ENCODE measurements around the gene DTNB.

Gene DTNB

DNA sequence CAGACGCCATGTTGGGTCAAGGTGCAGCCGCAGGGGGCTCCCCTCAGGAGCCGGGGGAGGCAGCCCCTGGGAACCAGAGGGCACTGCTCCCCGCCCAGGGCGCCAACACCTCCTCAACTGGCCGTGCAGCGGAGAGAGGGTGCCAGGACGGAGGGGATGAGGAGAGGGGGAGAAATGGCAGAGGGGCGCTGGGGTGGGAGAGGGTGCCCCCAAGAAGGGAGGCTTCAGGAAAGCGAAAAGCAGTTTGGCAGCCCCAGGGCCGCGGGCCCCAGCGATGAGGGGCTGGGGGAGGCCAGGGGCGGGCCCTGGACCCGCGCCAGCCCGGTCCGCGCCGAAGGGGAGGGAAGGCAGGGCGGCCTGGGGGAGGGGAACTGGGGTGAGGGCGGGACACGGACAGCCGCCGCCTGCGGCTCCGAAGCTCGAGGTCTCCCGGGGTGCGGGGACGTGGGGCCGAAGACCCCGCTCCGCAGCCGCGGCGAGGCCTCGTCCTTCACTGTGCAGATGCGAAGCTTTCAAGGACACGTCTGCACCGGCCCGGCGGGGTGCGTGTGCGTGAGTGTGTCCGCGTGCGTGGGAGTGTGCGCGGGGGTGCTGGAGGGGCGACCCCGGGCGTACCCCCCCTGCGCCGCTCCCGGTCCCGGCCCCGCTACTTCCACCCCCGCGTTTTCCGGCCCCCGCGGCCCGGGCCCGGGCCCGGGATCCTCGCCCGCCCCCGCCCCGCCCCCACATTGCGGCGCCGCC lies 333.0 kb downstream of the DTNB start:
- no peak for DNase-seq (ENCODE audit: low read depth)

DNA sequence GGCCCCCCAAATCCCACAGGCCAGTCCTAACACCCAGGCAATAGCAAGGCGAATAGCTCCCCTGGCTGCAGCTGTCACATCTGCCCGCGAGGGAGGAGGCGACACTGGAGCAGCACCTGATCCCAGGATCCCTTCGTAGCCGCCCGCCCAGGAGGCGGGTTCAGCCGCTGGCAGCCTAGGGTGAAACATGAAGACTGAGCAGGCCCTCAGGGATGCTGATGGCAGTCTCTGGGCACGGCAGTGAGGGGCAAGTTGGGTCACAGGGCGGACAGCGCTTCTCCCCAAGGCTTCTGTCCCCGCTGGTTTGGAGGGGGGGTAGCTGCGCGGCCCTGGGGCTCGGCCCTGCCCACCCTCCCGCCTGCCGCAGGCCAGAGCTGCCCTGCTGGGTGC lies 333.6 kb downstream of the DTNB start:
- no peak for DNase-seq (ENCODE audit: low read depth)

- no peak for DNase-seq (ENCODE audit: low read depth)
These were observed 334.1 kb downstream of the DTNB start for GRCh38 chr2:25339211-25339674.

DNA sequence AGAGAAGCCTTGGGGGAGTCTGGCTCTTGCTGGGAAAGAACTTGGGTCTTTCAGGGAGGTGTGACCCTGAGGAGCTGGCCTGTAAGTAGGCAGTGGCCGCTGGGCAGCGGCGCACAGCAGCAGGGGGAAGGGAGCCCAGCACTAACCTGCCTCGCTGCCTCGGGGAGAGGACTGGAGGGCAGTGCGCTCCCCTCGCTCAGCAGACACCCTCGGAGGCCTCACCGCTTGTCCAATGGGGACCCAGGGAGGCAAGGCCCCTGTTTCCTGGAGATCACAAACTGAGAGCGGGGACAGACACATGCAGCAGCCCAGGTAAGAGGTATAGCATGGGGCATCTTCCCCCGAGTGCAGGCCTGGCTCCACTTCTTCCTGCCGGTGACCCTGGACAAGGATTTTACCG lies 335.0 kb downstream of the DTNB start:
- DNase-seq (ENCODE audit: low read depth): no peak

- no peak for DNase-seq (ENCODE audit: low read depth)
These were observed 335.5 kb downstream of the DTNB start for GRCh38 chr2:25337891-25338290.

DNA sequence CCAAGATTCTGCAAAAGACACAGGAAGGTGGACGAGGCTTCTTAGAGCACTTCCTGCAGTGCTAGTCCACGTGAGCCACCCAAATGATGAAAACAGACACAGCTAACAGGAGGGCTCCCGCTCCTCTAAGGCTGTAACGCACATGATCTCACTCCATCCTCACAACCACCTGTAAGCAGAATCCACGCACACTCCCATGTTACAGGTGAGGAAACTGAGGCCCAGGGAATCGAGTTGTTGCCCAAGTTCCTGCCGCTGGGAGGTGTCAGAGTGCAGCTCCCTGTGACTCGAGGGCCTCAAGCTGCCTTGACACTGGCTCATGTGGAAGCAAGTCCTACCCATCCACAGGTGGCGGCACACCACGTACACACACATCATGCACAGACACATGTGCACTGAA lies 336.1 kb downstream of the DTNB start:
- DNase-seq (ENCODE audit: low read depth): no peak

GRCh38 chr2:25336383-25336841 lies 337.0 kb downstream of the DTNB start:
- DNase-seq (ENCODE audit: low read depth): no peak

GRCh38 chr2:25335971-25336370 lies 337.4 kb downstream of the DTNB start:
- DNase-seq (ENCODE audit: low read depth): no peak

- DNase-seq (ENCODE audit: low read depth): no peak
These were observed 338.2 kb downstream of the DTNB start for GRCh38 chr2:25335204-25335603.

DNA sequence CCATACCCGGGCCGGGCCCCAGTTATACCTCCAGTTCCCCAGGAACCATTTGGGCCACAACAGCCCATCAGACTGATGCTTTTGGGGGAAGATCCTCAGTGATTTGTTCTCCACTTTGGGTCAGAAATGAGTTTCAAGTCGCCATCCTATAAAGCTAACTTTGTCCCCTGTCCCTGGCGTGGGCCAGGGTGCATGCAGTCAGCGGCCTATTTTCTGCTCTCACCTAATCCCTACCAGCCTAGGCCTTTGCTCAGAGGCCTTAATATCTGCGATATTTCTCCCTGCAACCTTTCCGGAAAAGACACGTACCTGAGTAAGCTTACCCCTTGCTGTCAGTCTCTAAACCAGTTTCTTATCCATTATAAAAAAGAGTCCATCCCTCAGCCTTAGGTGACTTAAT lies 338.9 kb downstream of the DTNB start:
- DNase-seq (ENCODE audit: low read depth): no peak

- DNase-seq (ENCODE audit: low read depth): no peak
These were observed 339.4 kb downstream of the DTNB start for GRCh38 chr2:25333981-25334380.

DNA sequence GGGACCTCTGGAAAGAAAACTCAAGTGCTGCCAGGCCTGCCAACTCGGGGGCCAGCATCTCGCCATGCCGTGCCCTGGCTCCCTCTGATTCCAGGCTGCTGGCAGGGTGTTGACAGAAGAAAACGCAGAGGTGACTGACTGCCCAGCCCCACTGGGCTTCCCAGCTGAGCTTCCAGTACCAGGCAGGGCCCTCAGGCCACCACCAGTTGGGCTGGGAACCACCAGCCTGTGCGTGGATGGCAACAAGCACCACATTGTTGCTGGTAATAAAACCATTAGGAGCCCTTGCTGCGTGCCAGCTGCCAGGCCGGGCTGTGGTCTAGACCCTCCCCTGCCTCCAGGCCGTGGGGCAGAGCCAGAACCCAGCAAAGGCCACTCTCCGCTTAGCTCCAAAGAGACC lies 340.8 kb downstream of the DTNB start:
- no peak for DNase-seq (ENCODE audit: low read depth)

DNA sequence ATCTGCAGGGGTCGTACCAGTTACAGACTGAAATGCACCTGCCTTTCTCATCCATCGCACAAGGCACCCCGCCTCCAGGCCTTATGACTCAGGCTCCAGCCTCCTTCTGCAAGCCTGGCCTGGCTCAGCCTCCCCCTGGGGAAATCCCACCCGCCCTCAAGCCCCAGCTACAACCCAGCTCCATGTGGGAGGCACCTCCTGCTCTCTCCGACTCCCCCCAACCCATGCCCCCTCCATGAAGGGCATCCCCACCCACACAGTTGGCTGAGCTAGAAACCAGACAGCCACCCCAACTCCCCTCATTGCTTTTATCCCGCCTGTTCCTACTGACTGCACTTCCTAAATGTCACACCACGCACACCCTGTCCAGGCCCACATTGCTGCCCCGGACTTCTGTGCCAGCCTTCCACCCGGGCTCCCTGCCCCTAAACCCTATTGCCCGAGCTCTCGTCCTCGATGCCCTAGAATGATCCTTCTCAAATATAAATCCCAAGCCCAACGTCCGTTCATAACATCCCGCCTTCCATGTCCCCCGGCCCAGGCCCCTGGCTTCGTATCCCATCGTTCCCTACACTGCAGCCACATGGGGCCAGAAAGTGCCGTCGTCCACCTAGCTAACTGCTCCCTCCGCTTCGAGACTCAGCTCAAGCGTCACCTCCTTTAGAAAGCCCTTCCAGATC lies 341.6 kb downstream of the DTNB start:
- no peak for DNase-seq (ENCODE audit: low read depth)

DNA sequence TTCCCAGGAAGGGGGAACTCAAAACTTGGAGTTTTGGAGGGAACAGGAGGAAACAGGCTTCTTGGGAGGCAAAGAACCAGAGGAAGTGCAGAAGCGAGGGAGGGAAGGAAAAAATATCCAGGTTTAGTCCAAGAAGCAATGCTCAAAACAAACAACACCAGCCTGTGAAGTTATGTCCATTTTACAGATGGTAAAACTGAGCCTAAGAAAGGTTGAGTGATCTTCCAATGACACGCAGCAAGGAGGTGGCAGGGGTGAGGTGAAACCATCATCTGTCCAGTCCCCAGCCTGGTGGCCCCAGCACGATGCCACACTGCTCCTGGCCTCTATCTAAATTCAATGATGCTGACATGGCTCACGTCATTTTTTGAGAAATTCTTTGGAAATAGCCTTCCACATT lies 342.4 kb downstream of the DTNB start:
- no peak for DNase-seq (ENCODE audit: low read depth)

DNA sequence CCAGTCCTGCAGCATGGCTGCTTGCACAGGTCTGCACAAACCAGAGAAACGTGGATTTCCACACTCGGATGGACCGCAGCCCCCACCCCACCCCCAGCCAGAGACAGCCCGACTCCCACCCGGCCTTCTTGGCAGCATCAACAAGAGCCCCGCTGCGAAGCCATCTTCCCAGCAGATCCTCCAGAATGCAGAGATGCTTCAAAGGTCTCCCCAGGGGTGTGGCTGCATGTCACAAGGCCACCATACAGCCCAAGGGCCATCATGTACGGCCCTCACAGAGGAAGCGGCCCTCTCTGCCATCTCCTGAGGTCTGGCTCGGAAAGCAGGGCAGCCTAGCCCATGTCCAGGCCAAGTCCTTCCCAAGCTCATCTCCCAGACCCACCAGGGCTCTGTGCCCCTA lies 343.1 kb downstream of the DTNB start:
- DNase-seq (ENCODE audit: low read depth): no peak

DNA sequence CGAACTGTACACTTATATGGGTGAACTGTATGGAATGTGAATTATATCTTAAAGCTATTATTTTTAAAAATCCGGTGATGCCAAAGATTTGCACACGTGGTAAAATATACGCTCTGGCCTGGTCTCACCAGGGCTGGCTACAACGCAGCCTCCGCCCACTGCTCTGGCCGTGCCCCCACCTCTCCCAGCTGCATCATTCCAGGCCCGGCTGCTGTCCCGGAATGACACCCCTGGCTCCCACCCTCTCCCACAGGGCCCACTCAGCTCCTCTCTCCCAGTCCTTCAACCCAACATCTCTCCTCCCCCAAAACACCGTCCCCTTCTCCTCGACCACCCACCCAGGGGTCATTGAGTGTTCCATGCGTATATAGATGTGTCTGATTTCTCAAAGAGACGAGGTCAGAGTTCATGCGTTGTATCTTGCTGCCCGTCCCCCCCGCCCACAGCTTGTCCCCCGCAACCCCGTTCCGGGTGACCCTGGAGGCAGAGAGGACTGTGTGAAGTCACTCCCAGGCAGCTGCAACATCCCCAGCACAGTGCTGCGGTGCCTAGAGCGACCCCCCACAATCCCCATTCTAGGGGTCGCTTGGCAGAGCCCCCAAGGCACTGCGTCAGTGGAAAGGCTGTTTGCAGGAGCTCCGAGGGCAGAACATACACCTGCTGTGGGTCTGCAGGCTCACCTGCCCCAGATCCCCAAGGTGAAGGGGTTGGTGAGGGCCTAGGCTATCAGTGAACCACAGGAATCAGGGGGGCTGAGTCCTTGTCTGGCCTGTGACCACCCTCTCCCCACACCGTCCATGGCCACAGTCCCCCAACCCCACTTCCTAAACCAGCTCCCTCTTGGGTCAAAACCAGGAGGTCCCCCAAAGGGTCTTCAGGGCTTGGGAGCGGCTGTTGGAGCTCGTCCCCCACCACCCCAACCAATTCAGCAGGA lies 345.0 kb downstream of the DTNB start:
- no peak for DNase-seq (ENCODE audit: low read depth)

Measured in HS-5 (cell line).